GM23248 (cell line): Measurements from ENCODE around the gene VRK1.

Experiments
- EZH2 ChIP-seq: fragments of 200-600 bp; sonication (generic); IDR thresholded peaks from 2 replicates; pipeline ENCODE4 v1.6.1; 2018; ENCODE audit warnings: antibody characterized with exemption, mild to moderate bottlenecking; ENCODE audit not compliant: insufficient read depth, poor library complexity, severe bottlenecking
- EZH2phosphoT487 ChIP-seq: fragments of 200-600 bp; sonication (generic); IDR thresholded peaks from 2 replicates; pipeline ENCODE4 v1.6.1; 2018; ENCODE audit warnings: antibody characterized with exemption, moderate library complexity, mild to moderate bottlenecking, low read depth; ENCODE audit not compliant: insufficient read depth

DNA sequence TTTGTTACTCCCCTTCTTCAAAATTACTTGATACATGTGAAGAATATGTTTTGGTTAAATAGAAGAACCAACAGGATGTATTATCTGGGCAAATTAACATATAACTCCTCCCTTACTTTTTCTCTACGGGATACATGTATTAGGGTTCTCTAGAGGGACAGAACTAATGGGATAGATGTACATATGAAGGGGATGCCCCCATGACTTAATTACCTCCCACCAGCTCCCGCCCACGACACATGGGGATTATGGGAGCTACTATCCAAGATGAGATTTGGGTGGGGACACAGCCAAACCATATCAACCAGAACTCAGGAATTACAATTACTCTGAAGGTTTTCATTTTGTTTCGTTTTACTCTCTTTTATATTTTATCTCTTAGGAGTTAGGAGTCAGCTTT is 41.3 kb downstream of the VRK1 start:
- TF ChIP-seq EZH2 = no peak
- TF ChIP-seq EZH2phosphoT487 = no peak
